Mucosa of rectum (tissue), 2 donors: Measurements from ENCODE around the gene THPO.
A peak's percentile ranks its signal among the peaks of the same experiment; 100 is the strongest.

ENCODE experiments used
- H3K27ac ChIP-seq, 2 donors: one replicate each; pipeline ENCODE4 v1.7.0; 2013; ENCODE audit warnings: inconsistent platforms in 2 of 2, low read depth in 2 of 2, low read length in 2 of 2
- H3K27me3 ChIP-seq, 2 donors: one replicate each; pipeline ENCODE4 v1.7.0; 2013; ENCODE audit warnings: low read length in 2 of 2; ENCODE audit not compliant: control insufficient read depth in 2 of 2, insufficient read depth in 2 of 2
- H3K36me3 ChIP-seq, 2 donors: one replicate each; pipeline ENCODE4 v1.7.0; 2013; ENCODE audit warnings: low read length in 2 of 2; ENCODE audit not compliant: control insufficient read depth in 2 of 2, insufficient read depth in 2 of 2
- H3K4me1 ChIP-seq, 2 donors: one replicate each; pipeline ENCODE4 v1.7.0; 2013; ENCODE audit warnings: low read length in 2 of 2, mild to moderate bottlenecking in 1 of 2; ENCODE audit not compliant: control insufficient read depth in 2 of 2, insufficient read depth in 2 of 2
- H3K4me3 ChIP-seq, 2 donors: one replicate each; pipeline ENCODE4 v1.7.0; 2013; ENCODE audit warnings: low read length in 2 of 2
- H3K9ac ChIP-seq, 2 donors: one replicate each; pipeline ENCODE4 v1.7.0; 2013; ENCODE audit warnings: low read length in 2 of 2, low read depth in 1 of 2, mild to moderate bottlenecking in 1 of 2
- H3K9me3 ChIP-seq, 2 donors: one replicate each; pipeline ENCODE4 v1.7.0; 2013; ENCODE audit warnings: low read length in 2 of 2; ENCODE audit not compliant: control insufficient read depth in 2 of 2
- donor health status: healthy.
- donor health status: Normal muscosa, but diverticular disease.

The THPO gene

GRCh38 chr3:184351511-184352148 lies 26.4 kb downstream of the THPO start:
- H3K36me3 ChIP-seq, result peaks cover 21 to 22% of the 10 kb centered on the region in 2 donors
- no peaks in the 10 kb centered on the region for H3K27me3 ChIP-seq
- peak overlapping the region; percentile 89 to 92 for H3K27ac ChIP-seq
- peaks cover 26 to 34% of the 10 kb centered on the region in 2 donors for H3K4me1 ChIP-seq
- peak overlapping the region in 1 of 2 donors; percentile 28 for H3K4me3 ChIP-seq
- no peaks in the 10 kb centered on the region for H3K9me3 ChIP-seq
- H3K9ac ChIP-seq, result peak overlapping the region; percentile 67 to 68

GRCh38 chr3:184350618-184351017 lies 27.4 kb downstream of the THPO start:
- H3K9ac ChIP-seq, result no peak overlapping the region
- H3K4me3 ChIP-seq, result no peak overlapping the region
- H3K27ac ChIP-seq, result no peak overlapping the region
- no peaks in the 10 kb centered on the region for H3K27me3 ChIP-seq
- peaks cover 28 to 43% of the 10 kb centered on the region in 2 donors for H3K4me1 ChIP-seq
- H3K9me3 ChIP-seq, result no peaks in the 10 kb centered on the region
- peaks cover 16 to 22% of the 10 kb centered on the region in 2 donors for H3K36me3 ChIP-seq

GRCh38 chr3:184349563-184350470 lies 28.2 kb downstream of the THPO start:
- Histone ChIP-seq H3K36me3 (peaks cover 10 to 17% of the 10 kb centered on the region in 2 donors), H3K27me3 (no peaks in the 10 kb centered on the region), H3K27ac (no peak overlapping the region), H3K4me3 (no peak overlapping the region), H3K9ac (no peak overlapping the region), H3K4me1 (peaks cover 32 to 47% of the 10 kb centered on the region in 2 donors), H3K9me3 (no peaks in the 10 kb centered on the region)

GRCh38 chr3:184348057-184348382 lies 30.0 kb downstream of the THPO start:
- Histone ChIP-seq H3K27me3 (no peaks in the 10 kb centered on the region), H3K4me3 (no peak overlapping the region), H3K36me3 (peaks cover 13 to 22% of the 10 kb centered on the region in 2 donors), H3K27ac (no peak overlapping the region), H3K9ac (no peak overlapping the region), H3K9me3 (no peaks in the 10 kb centered on the region), H3K4me1 (peaks cover 22 to 39% of the 10 kb centered on the region in 2 donors)

- peak overlapping the region in 1 of 2 donors; percentile 66 for H3K27ac ChIP-seq
- peaks cover 19 to 33% of the 10 kb centered on the region in 2 donors for H3K4me1 ChIP-seq
- H3K27me3 ChIP-seq, result no peaks in the 10 kb centered on the region
- no peak overlapping the region for H3K4me3 ChIP-seq
- H3K9ac ChIP-seq, result no peak overlapping the region
- H3K9me3 ChIP-seq, result no peaks in the 10 kb centered on the region
- H3K36me3 ChIP-seq, result peaks cover 17 to 23% of the 10 kb centered on the region in 2 donors
These were observed 30.5 kb downstream of the THPO start for GRCh38 chr3:184347321-184348056.

- Histone ChIP-seq H3K9ac (peak overlapping the region in 1 of 2 donors; percentile 52), H3K36me3 (peaks cover 23 to 28% of the 10 kb centered on the region in 2 donors), H3K4me1 (peaks cover 11 to 26% of the 10 kb centered on the region in 2 donors), H3K9me3 (no peaks in the 10 kb centered on the region), H3K27ac (peak overlapping the region; percentile 66 to 87), H3K27me3 (no peaks in the 10 kb centered on the region), H3K4me3 (no peak overlapping the region)
These were observed 31.4 kb downstream of the THPO start for GRCh38 chr3:184346480-184347190.

- peak overlapping the region; percentile 66 to 87 for H3K27ac ChIP-seq
- peaks cover 6 to 16% of the 10 kb centered on the region in 2 donors for H3K4me1 ChIP-seq
- no peaks in the 10 kb centered on the region for H3K27me3 ChIP-seq
- peaks cover 22 to 24% of the 10 kb centered on the region in 2 donors for H3K36me3 ChIP-seq
- H3K9me3 ChIP-seq, result no peaks in the 10 kb centered on the region
- H3K4me3 ChIP-seq, result no peak overlapping the region
- peak overlapping the region in 1 of 2 donors; percentile 52 for H3K9ac ChIP-seq
These were observed 32.5 kb downstream of the THPO start for GRCh38 chr3:184345317-184346144.

GRCh38 chr3:184344579-184345316 lies 33.3 kb downstream of the THPO start:
- Histone ChIP-seq H3K27me3 (no peaks in the 10 kb centered on the region), H3K4me3 (no peak overlapping the region), H3K4me1 (peaks cover 6 to 16% of the 10 kb centered on the region in 2 donors), H3K27ac (no peak overlapping the region), H3K9me3 (no peaks in the 10 kb centered on the region), H3K9ac (no peak overlapping the region), H3K36me3 (peaks cover 22 to 24% of the 10 kb centered on the region in 2 donors)
